Daoy (cell line): ENCODE data around the gene ANKRD35. TPM values are rescaled to one million over a fixed set of nuclear protein-coding genes. Genes with fewer than 3 reads are reported as not detected.

Source experiments
- DNase-seq: peaks from one replicate; pipeline ENCODE4 v3.0.0-alpha.2; 2015; ENCODE audit warnings: low read depth
- total RNA-seq: library from RNA; depleted of rRNA; stranded (reverse); fragments of >200 nt; shearing (Covaris generic); gene quantifications from 2 replicates; pipeline ENCODE4 v1.2.3, GENCODE V29; 2014

The ANKRD35 gene
- total RNA-seq, 1 experiment from 2014 or later, result not detected

- no peak for DNase-seq
These were observed 7.8 kb upstream of the ANKRD35 start for GRCh38 chr1:145893306-145894055.

DNA sequence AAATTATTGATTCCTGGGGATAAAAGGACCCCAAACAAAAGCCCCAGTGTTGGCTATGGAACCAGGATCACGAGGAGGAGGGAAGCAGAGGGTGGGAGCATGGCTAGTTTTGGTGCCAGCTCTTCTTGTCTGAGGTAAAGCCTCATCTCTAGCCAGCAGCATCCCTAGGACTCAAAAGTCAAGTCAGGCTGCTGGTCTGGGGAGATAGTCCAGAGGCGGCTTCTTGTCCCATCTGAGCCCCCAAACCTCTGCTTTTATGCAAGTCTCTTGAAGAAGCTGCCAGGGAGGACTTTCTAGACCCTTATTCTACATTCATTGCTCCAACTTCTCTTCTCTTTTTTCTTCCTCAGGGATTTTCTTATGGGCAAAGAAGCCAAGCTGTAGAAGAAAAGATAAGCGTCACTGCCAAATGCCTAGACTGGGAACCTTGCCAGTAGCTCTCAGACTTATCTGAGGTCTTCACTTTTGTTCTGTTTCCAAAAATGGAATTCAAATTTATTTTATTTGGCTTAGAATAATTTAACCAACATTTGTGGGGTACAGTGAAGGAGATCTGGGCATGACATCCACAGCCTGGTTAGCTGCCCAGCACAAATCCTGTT, 6.9 kb upstream of the ANKRD35 start:
- peak; percentile 61 for DNase-seq

DNA sequence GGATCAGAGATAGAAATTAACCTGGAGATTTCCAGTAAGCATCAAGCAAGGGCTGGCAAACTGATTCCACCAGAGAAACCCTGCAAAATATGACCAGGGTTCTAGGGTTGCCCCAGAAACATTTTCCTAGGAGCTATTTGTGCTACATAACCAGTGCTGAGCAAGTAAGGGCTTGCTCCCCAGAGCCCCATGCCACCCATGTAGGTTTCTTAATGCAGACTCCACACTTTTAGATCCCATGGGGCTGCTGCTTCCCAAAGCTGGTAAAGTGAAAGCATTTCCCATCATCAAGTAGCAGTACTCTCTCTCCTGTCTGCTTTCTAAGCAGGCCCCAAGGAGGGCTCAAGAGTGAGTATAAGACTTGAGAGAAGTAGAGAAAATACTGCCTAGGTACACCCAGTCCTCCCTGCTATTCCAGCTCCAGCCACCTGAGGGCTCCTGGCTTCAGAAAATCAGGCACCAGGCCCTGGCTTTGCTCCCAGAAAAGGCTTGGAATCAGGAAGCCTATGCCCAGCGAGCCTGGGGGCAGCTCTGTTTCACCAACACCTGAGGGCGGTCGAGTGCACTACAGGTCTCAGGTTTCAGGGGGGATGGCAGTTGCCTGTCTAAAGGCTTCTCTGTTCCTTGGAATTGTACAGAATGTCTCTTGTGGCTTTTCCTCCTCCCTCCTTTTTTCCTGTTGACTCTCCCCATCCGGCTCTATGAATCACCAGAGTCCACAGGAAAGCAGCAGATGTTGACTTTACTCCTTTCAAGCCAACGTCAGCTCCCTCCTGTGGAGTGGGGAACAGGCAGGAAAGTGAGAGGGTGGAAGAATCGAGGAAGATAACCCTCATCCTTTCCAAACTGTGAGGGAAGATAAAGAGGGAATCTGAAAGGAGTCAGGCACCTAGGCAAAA, 6.2 kb upstream of the ANKRD35 start:
- peak; percentile 99 for DNase-seq

- peak; percentile 44 for DNase-seq
These were observed 5.5 kb upstream of the ANKRD35 start for GRCh38 chr1:145891143-145891542.

DNA sequence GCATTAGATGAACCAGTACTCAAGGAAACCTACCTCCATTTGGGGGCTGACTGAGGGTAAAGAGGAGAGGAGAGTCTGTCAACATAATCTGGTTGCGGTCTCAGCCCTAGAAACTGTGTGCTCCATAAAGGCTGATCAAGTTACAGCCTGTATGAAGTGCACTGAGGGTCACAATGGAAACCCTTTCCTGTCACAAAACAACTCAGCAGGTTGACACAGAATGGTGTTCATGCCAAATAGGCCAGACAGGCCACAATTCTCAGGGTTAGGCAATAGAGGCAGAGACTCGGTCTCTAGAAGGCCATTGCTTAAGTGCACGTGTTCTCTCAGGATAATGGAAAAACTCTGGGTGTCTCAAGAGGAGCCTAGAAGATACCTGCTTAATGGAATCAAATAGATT, 4.1 kb upstream of the ANKRD35 start:
- no peak for DNase-seq

DNA sequence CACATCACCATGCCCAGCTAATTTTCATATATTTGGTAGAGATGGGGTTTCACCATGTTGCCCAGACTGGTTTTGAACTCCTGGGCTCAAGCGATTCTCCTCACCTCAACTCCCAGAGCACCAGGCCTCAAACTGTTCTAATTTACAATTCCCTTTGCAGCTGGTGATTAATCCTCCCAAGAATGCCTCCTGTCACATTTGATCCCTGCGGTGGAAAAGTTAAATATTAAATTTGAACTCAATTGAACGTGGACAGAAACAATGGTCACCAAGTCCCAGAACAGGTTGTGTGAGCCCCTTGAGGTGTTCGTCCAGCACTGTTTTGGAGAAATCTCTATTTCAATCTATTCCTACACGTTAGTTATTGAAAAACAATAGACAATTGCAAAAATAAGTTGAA, 2.0 kb upstream of the ANKRD35 start:
- no peak for DNase-seq

DNA sequence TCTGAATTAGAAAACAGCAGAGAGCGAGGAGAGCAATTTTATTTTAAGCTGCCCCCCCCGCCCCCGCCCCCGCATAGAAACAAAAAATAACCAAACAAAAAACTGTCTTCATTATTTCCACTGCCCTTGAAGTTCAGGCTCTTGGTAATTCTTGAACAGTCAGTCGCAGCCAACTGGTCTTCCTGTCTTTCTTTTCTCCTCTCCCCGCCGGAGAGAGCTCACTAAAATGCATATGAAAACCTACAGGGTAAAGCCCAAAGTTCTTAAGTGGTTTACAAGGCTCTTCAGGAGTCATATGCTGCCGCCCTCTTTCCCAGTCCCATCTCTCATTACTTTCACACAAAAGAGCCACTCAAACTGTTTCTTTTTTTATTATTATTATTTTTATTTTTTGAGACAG, 1.1 kb upstream of the ANKRD35 start:
- no peak for DNase-seq

GRCh38 chr1:145886390-145886789, 724 bp upstream of the ANKRD35 start:
- no peak for DNase-seq

DNA sequence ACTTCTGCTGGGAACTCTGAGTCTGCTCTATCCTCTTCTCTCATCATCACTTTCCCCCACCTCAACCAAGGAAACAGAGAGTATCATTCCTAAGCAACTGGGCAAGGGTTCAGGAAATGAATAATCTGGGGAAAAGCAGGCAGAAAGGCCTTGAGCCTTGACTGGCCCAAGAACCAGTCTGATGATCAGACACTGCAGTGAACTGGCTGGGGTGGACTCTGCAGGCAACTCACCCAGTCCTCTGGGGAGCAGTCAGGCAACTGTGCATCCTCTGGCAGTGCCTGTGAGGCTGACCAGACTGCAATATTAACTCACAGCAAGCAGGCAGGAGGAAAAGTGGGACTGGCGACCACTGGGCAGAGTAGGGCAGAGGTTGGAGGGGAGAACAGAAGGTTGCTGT, 991 bp downstream of the ANKRD35 start:
- no peak for DNase-seq

GRCh38 chr1:145879775-145880174, 5.9 kb downstream of the ANKRD35 start:
- no peak for DNase-seq

- DNase-seq, result no peak
These were observed 6.9 kb downstream of the ANKRD35 start for GRCh38 chr1:145878724-145879123.

DNA sequence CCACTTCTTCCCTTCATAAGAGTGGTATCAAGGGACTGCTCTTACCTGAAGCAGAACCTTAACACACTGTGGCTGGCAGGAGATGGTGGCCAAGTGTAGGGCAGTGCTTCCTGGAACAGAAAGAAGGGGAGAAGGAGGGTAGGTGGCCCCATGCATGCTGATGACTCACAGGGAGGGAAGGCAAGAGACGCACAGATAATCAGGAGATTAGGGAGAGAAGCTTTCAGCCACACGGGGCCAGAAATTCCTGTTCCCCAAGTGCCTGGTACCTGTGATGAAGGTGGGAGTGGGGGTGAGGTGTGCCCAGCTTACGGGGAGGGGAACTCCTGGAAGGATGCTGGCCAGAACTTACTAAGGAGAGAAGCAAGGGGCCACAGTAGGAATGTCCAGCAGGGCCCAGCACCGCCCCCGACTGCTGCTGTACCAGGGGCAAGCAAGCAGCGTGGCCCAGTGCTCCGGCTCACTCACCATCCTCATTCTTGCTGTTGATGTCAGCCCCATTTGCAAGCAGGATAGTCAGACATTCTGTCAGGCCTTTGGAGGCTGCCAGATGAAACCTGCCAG, 7.7 kb downstream of the ANKRD35 start:
- peak; percentile 27 for DNase-seq

DNA sequence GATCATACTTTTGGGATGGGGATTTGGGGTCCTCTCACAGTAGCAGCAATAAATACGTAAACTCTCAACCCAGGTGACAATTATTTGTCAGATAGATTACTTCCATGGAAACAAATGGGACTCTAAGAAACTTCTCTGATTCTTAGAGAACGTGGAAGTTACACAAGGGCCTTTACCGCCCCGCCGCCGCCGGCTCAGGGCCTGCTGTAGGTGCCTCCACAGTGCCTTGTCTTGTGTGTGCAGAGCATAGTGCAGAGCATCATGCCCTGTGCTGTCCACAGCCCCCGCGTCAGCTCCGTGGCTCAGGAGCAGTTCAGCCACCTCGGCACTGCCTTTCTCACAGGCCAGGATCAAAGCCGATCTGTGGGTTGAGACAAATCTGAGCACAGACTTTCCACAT, 11.0 kb downstream of the ANKRD35 start:
- no peak for DNase-seq

DNA sequence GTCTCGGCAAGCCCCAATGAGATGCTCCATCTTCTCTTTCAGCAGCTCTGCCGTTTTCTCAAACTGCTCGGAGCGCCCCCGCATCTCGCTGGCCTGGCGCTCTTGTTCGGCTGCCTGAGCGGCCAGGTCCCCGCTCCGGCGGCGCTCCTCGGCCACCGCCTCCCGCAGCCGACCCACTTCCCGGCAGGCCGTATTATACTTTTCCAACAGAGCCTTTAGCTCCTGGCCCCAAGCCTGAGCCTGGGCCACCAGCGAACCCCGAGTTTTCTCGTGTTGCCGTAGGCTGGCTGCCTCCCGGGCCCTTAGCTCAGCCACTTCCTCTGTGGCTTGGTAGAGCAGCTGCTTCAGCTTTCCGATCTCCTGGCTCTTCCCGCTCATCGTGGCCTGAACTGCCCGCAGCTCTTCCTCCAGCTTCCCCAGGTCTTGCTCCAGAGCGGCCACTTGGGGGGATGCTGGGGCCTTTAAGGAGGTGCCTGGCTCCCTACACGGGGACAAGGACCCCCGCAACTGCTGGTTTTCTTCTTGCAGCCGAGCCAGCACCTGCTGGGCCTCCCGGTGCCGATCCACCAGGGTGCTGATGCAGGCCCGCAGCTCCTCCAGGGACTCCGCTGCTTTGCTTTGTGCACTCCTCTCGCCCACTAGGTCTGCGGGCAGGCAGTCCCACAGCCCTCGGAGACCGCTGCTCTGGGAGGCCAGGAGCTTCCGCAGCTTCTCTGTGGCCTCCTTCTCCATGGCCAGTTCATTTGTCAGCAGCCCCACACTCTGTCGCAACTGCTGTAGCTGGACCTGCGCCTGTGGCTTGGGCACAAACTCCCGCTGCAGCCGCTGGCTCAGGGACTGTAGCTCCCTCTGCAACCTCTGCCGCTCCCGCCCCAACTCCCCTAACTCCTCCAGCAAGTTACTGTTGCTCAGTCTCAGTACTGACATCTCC, 13.4 kb downstream of the ANKRD35 start:
- no peak for DNase-seq

- no peak for DNase-seq
These were observed 17.4 kb downstream of the ANKRD35 start for GRCh38 chr1:145868232-145868631.

GRCh38 chr1:145863282-145864018, 22.2 kb downstream of the ANKRD35 start:
- DNase-seq, result no peak

DNA sequence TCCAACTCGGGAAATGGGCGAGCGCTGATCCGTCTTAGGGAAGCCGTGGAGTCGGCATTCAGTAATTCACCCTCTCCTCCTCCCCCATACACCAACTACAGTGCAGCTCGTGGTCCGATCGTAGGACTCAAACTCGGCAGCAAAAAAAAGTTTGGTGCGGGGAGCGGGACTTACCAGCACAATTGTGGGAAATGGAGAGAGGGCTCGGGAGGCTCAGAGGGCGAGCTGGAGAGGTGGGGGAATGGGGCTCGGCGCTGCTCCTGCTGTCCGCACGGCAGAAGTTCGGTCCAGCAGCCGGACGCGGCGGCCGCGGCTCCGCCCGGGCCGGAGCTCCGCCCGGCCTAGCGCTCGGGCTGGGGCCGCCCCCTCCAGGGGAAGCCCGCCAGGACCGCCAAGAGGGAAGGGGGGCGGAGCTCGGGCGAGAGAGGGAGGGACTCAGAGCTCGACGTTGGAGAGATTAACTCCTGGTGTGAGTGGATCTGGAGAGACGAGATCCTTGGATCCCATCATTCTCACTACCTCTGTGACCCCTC, 26.1 kb downstream of the ANKRD35 start:
- DNase-seq, result peak; percentile 92

DNA sequence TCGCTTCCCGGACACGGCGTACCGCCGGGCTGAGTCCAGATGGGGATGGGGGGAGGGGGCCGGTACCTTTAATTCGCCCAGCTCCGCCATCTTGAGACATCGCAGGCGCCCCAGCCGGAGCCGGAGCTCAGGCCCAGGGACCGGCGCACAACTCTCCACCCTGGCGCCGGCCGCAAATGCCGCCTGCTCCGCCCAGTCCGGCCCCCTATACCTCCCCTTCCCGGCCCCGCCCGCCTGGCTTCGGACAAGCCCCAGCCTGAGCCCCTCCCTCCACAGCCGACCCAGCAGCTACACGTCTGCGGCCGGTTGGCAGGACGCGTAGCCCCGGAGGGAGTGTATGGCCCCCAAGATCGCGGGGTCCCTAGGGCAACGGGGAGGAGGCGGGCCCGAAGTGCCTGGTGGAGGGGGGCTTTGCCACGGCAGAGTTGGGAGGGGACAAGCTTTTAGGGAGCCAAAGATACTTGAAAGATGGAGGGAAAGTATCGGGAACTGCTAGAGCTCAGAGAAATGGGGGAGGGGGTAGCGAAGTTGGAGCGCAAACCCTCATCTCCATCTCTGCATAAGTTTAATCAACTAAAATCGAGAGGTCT, 26.7 kb downstream of the ANKRD35 start, which contains the start of gene PIAS3:
Gene PIAS3 (minus strand): TSS at position 181 of the 590 bp plus-strand sequence. CDS start 91 bp downstream, at position 90.
- peak; percentile 97 for DNase-seq

- peak; percentile 58 for DNase-seq
These were observed 27.3 kb downstream of the ANKRD35 start for GRCh38 chr1:145858238-145858900.
